ENCODE results near the gene DCAF5.

Gene DCAF5

DNA sequence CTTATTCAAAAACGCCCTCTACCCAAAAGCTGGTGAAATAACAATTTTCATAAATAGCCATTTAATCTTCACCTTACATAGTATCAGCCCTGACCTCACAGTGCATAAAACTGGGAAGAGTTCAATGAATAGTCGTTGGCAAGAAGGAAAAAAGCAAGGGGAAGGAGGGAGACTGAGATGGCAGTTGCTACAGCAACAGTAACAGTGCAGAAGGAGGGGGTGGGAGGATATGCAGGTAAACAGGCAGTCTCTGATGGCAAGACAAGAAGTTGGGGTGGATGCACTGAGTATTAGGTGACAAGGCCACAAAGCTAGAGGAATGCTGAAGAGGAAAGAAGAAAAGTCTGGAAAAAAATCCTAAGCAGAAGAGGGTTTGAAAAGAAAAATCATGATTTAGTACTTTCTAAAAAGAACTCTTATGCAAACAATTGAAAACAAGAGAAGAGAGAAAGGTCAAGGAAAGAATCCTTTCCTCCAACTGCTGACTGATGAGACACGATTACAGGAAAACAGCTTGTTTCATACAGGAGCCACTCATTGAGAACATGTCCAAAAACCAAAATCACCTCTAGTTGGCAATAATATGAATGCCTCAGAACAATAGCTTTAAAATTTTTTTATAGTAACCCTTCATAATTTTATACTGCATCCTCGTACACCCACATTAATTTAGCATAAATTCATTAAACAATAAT lies 56.0 kb downstream of the DCAF5 start:
- DNase-seq (ENCODE audit: low read depth): no peak
- TF ChIP-seq POLR2A (IDR thresholded peaks at IDR 0.05; ENCODE audit: extremely low read depth, insufficient read length) (no peak), MYC (IDR thresholded peaks at IDR 0.05; ENCODE audit: low read depth, low read length) (no peak)
- TF ChIP-seq, protein P1, sequence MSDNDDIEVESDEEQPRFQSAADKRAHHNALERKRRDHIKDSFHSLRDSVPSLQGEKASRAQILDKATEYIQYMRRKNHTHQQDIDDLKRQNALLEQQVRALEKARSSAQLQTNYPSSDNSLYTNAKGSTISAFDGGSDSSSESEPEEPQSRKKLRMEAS (IDR thresholded peaks at IDR 0.05; ENCODE audit: low read depth, low read length): no peak
- TF ChIP-seq, protein P2, sequence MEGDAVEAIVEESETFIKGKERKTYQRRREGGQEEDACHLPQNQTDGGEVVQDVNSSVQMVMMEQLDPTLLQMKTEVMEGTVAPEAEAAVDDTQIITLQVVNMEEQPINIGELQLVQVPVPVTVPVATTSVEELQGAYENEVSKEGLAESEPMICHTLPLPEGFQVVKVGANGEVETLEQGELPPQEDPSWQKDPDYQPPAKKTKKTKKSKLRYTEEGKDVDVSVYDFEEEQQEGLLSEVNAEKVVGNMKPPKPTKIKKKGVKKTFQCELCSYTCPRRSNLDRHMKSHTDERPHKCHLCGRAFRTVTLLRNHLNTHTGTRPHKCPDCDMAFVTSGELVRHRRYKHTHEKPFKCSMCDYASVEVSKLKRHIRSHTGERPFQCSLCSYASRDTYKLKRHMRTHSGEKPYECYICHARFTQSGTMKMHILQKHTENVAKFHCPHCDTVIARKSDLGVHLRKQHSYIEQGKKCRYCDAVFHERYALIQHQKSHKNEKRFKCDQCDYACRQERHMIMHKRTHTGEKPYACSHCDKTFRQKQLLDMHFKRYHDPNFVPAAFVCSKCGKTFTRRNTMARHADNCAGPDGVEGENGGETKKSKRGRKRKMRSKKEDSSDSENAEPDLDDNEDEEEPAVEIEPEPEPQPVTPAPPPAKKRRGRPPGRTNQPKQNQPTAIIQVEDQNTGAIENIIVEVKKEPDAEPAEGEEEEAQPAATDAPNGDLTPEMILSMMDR (IDR thresholded peaks at IDR 0.05; ENCODE audit: low read depth, low read length): no peak
- H3K4me3 ChIP-seq (ENCODE audit: low read depth, low read length): no peak overlapping the region

DNA sequence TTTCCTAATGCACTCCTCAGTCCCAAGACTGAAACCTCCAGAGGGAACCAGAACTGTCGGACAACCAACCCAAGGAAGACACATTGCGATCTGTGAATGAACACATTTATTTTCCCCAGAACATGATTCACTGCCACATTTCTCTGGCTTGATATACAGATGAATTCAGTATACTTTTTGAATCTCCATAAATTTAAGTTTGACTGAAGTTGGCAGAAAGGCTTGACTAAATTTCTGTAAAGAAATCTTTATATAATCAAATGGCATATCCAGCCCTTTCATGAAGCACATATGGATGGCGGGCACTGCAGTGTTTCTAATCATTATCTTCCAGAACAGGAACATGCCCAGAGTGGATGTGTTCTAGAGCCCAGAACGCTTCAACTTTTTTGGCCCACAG lies 56.7 kb downstream of the DCAF5 start:
- DNase-seq (ENCODE audit: low read depth): no peak
- TF ChIP-seq, protein P2 (IDR thresholded peaks at IDR 0.05; ENCODE audit: low read depth, low read length): no peak
- no peak for TF ChIP-seq MYC (IDR thresholded peaks at IDR 0.05; ENCODE audit: low read depth, low read length)
- TF ChIP-seq POLR2A (IDR thresholded peaks at IDR 0.05; ENCODE audit: extremely low read depth, insufficient read length): no peak
- TF ChIP-seq, protein P1 (IDR thresholded peaks at IDR 0.05; ENCODE audit: low read depth, low read length): no peak
- H3K4me3 ChIP-seq (ENCODE audit: low read depth, low read length): no peak overlapping the region

- H3K4me3 ChIP-seq (ENCODE audit: low read depth, low read length): no peak overlapping the region
- DNase-seq (ENCODE audit: low read depth): no peak
- no peak for TF ChIP-seq MYC (IDR thresholded peaks at IDR 0.05; ENCODE audit: low read depth, low read length)
- no peak for TF ChIP-seq POLR2A (IDR thresholded peaks at IDR 0.05; ENCODE audit: extremely low read depth, insufficient read length)
- TF ChIP-seq, protein P1 (IDR thresholded peaks at IDR 0.05; ENCODE audit: low read depth, low read length): no peak
- TF ChIP-seq, protein P2 (IDR thresholded peaks at IDR 0.05; ENCODE audit: low read depth, low read length): no peak
Measured at GRCh38 chr14:69094481-69094880, 58.4 kb downstream of the DCAF5 start.

DNA sequence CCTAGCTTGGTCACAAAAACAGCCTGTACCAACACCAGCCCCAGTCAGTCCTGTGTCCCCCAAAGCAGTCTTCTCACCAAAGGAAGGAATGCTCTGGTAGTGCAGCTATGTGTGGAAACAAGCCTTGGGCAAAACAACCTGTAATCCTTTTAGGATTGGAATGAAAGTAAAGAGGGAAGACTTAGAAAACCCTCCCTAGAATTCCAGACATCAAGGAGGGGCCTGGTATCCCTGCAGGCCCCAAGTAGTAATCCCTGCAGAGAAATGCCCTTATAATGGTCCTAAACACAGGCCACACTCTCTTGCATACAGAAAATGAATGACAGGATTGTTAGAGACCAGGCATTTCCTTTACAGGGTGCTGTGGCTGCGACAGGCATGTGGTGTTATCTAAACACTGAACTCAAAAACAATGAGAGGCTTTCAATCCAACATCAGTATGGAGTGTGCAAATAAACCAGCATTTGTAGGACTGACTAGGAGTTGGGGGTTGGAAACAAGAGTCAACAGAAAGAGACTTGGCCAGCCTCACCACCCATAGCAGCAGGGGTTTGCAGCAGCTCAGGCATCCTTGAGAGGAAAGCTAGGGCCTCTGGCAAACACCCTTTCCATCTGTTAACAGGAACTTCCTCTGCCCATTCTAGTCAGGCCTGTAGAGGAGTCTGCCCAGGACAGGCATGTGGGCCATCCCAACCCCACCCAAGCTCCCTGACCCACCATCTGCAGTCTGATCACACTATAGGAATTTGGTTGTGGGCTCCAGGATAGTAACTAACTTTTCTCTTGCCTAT lies 59.1 kb downstream of the DCAF5 start:
- DNase-seq (ENCODE audit: low read depth): no peak
- TF ChIP-seq MYC (IDR thresholded peaks at IDR 0.05; ENCODE audit: low read depth, low read length) (no peak), POLR2A (IDR thresholded peaks at IDR 0.05; ENCODE audit: extremely low read depth, insufficient read length) (no peak)
- TF ChIP-seq, protein P2 (IDR thresholded peaks at IDR 0.05; ENCODE audit: low read depth, low read length): no peak
- TF ChIP-seq, protein P1 (IDR thresholded peaks at IDR 0.05; ENCODE audit: low read depth, low read length): no peak
- no peak overlapping the region for H3K4me3 ChIP-seq (ENCODE audit: low read depth, low read length)

GRCh38 chr14:69092840-69093422 lies 60.0 kb downstream of the DCAF5 start:
- no peak for DNase-seq (ENCODE audit: low read depth)
- TF ChIP-seq, protein P1 (IDR thresholded peaks at IDR 0.05; ENCODE audit: low read depth, low read length): no peak
- TF ChIP-seq MYC (IDR thresholded peaks at IDR 0.05; ENCODE audit: low read depth, low read length) (no peak), POLR2A (IDR thresholded peaks at IDR 0.05; ENCODE audit: extremely low read depth, insufficient read length) (no peak)
- TF ChIP-seq, protein P2 (IDR thresholded peaks at IDR 0.05; ENCODE audit: low read depth, low read length): no peak

More at GRCh38 chr14:69092840-69093422, 60.0 kb downstream of the DCAF5 start:
- H3K4me3 ChIP-seq (ENCODE audit: low read depth, low read length): no peak overlapping the region

Measured in NB4 (cell line).